GM12878 (cell line): ENCODE data around the gene FRMD5. TPM values are rescaled to one million over a fixed set of nuclear protein-coding genes. Genes with fewer than 3 reads are reported as not detected.

Source experiments
- ATAC-seq: fragments of 200-7000 bp; cut with Tn5 transposase; 3 replicates; pipeline ENCODE4 v1.9.1; 2020; ENCODE audit warnings: mild to moderate bottlenecking, moderate library complexity
- BruUV-seq: library from RNA; stranded (reverse); fragments of 400-500 nt; replicated peaks from 2 replicates; lab custom pipeline; 2021; lab: Mats Ljungman, UMichigan
- CTCF ChIA-PET: fragments of 300-600 bp; sonication (Branson Sonifier 250); formaldehyde crosslinking; extraction: SDS; loops from one replicate; lab custom pipeline; 2021; ENCODE audit warnings: inconsistent platforms; lab: Yijun Ruan, JAX
- POLR2A ChIA-PET: fragments of 350-600 bp; formaldehyde crosslinking; extraction: SDS; loops from one replicate; lab custom pipeline; 2021; ENCODE audit warnings: inconsistent platforms; lab: Charles Lee
- RAD21 ChIA-PET: fragments of 300-600 bp; sonication (Branson Sonifier 250); formaldehyde crosslinking; loops from one replicate; lab custom pipeline; 2023; ENCODE audit warnings: antibody characterized with exemption; ENCODE audit not compliant: unreplicated experiment; lab: Charles Lee
- SMC1A ChIA-PET: fragments of 300-600 bp; sonication (Branson Sonifier 250); formaldehyde crosslinking; loops from one replicate; lab custom pipeline; 2023; ENCODE audit not compliant: unreplicated experiment, uncharacterized antibody; lab: Charles Lee
- DNase-seq: peaks from one replicate; pipeline ENCODE4 v3.0.0-alpha.2; 2011; ENCODE audit warnings: low read depth, low spot score
- FAIRE-seq: peaks from 3 replicates; lab custom pipeline; 2011; peaks lifted over from hg19 to GRCh38; lab: Jason Lieb, UNC
- H2AFZ ChIP-seq: 2 replicates; pipeline ENCODE4 v1.6.0; 2011; ENCODE audit warnings: low read depth, low read length, control low read depth; ENCODE audit not compliant: control insufficient read depth
- H3K27ac ChIP-seq: 2 replicates; pipeline ENCODE4 v1.5.1; 2011; ENCODE audit warnings: control low read depth; ENCODE audit not compliant: control insufficient read depth, insufficient read depth
- H3K27me3 ChIP-seq, 2 experiments: replicated peaks in 1 of 2; 2 replicates each; pipeline versions ENCODE4 v1.6.0 to v1.6.1; 2011; ENCODE audit warnings: low read length in 1 of 2; ENCODE audit not compliant: control insufficient read depth in 2 of 2, insufficient read depth in 2 of 2
- H3K36me3 ChIP-seq, 2 experiments: 2 replicates each; pipeline ENCODE4 v1.5.1; 2011; ENCODE audit warnings: low read length in 1 of 2; ENCODE audit not compliant: control insufficient read depth in 2 of 2, insufficient read depth in 2 of 2
- H3K4me1 ChIP-seq: 2 replicates; pipeline ENCODE4 v1.6.1; 2011; ENCODE audit warnings: mild to moderate bottlenecking, low read length, moderate library complexity, mixed read lengths; ENCODE audit not compliant: control insufficient read depth, insufficient read depth
- H3K4me2 ChIP-seq: 2 replicates; pipeline ENCODE4 v1.6.0; 2011; ENCODE audit warnings: control low read depth; ENCODE audit not compliant: control insufficient read depth, insufficient read depth
- H3K4me3 ChIP-seq: fragments of 200-600 bp; sonication (generic); 2 replicates; pipeline ENCODE4 v1.5.1; 2016
- H3K79me2 ChIP-seq: 2 replicates; pipeline ENCODE4 v1.6.0; 2011; ENCODE audit warnings: low read length; ENCODE audit not compliant: control insufficient read depth, insufficient read depth
- H3K9ac ChIP-seq: 2 replicates; pipeline ENCODE4 v1.8.0; 2011; ENCODE audit warnings: low read length, control low read depth, mixed read lengths; ENCODE audit not compliant: control insufficient read depth, insufficient read depth
- H3K9me3 ChIP-seq: replicated peaks from 3 replicates; pipeline ENCODE4 v1.5.1; 2011; ENCODE audit warnings: mild to moderate bottlenecking, low read length; ENCODE audit not compliant: control insufficient read depth, insufficient read depth
- H4K20me1 ChIP-seq: 2 replicates; pipeline ENCODE4 v1.6.0; 2011; ENCODE audit not compliant: control insufficient read depth, insufficient read depth
- BHLHE40 ChIP-seq, 2 experiments: fragments of 450-650 bp in 1 of 2; IDR thresholded peaks; 2 replicates each; pipeline ENCODE4 v1.6.1; 2011 to 2017; ENCODE audit warnings: low read depth in 2 of 2, borderline replicate concordance in 1 of 2, improper control_type of control experiment in 1 of 2, low read length in 1 of 2, mild to moderate bottlenecking in 1 of 2
- CHD2 ChIP-seq: IDR thresholded peaks from 2 replicates; pipeline ENCODE4 v1.6.1; 2011; ENCODE audit warnings: low read depth, low read length, improper control_type of control experiment, borderline replicate concordance
- E2F8 ChIP-seq: fragments of 450-650 bp; IDR thresholded peaks from 2 replicates; pipeline ENCODE4 v1.6.1; 2018; ENCODE audit warnings: mild to moderate bottlenecking, low read depth, moderate library complexity; ENCODE audit not compliant: partially characterized antibody
- JUNB ChIP-seq: IDR thresholded peaks from 2 replicates; pipeline ENCODE4 v1.6.1; 2016; ENCODE audit warnings: antibody characterized with exemption, mild to moderate bottlenecking
- NBN ChIP-seq: fragments of 450-650 bp; IDR thresholded peaks from 2 replicates; pipeline ENCODE4 v1.6.1; 2016
- NFIC ChIP-seq: IDR thresholded peaks from 2 replicates; pipeline ENCODE4 v1.6.1; 2012; ENCODE audit warnings: low read depth, mild to moderate bottlenecking, inconsistent platforms, low read length, moderate library complexity
- NR2C1 ChIP-seq: fragments of 450-650 bp; IDR thresholded peaks from 2 replicates; pipeline ENCODE4 v1.6.1; 2017; ENCODE audit warnings: antibody characterized with exemption, mild to moderate bottlenecking, moderate library complexity
- SMAD5 ChIP-seq: IDR thresholded peaks from 2 replicates; pipeline ENCODE4 v1.6.1; 2016; ENCODE audit warnings: antibody characterized with exemption, low read depth
- WRNIP1 ChIP-seq: IDR thresholded peaks from 2 replicates; pipeline ENCODE4 v1.6.1; 2011; ENCODE audit warnings: low read depth, low read length, improper control_type of control experiment, borderline replicate concordance
- WGBS: methylation state at CpG from one replicate; pipeline ENCODE4 v1.1.6; 2016; ENCODE audit warnings: low lambda C conversion rate; ENCODE audit not compliant: insufficient replicate concordance, insufficient coverage; ENCODE audit errors: missing lambda C conversion rate; 5-methylcytosine and 5-hydroxymethylcytosine counted together
- in situ Hi-C: fragments of 300-500 bp; cut with MboI; formaldehyde crosslinking; loops from 9 replicates; pipeline ENCODE4 v1.14.3; 2018; ENCODE audit warnings: mixed read lengths
- intact Hi-C: fragments of 100-400 bp; cut with micrococcal nuclease; formaldehyde crosslinking; loops from one replicate; pipeline ENCODE4 v1.14.2; 2022; ENCODE audit not compliant: unreplicated experiment
- polyA plus RNA-seq, 11 experiments: library from polyadenylated mRNA; depleted of rRNA in 4 of 11; unstranded in 6 of 11; stranded (reverse) in 5 of 11; fragments of >200 nt; fragmentation: Nextera tagmentation in 4 of 11; fragmentation: Illumina TruSeq in 1 of 11; extraction: Ambion mirVana in 4 of 11; extraction: Trizol in 1 of 11; gene quantifications; 1 replicate in 1 of 11; 2 replicates in 10 of 11; pipeline versions ENCODE4 v1.2.1 to v1.2.3, GENCODE V29; 2011 to 2016; ENCODE audit warnings: inconsistent platforms in 2 of 11, missing spikeins in 2 of 11, low read depth in 1 of 11
- total RNA-seq, 4 experiments: library from RNA; depleted of rRNA in 3 of 4; stranded (reverse); fragments of >200 nt in 3 of 4; fragmentation: Illumina TruSeq in 1 of 4; extraction: Trizol in 1 of 4; gene quantifications; 2 replicates each; pipeline versions ENCODE4 v1.2.1 to v1.2.3, GENCODE V29; 2013 to 2021
- TF ChIP-seq, protein P1 (sequence below): IDR thresholded peaks from 2 replicates; pipeline ENCODE4 v1.6.1; 2012; ENCODE audit warnings: mild to moderate bottlenecking, low read depth, low read length
- TF ChIP-seq, protein P2 (sequence below): IDR thresholded peaks from 2 replicates; pipeline ENCODE4 v1.6.1; 2011; ENCODE audit warnings: low read depth, mild to moderate bottlenecking, low read length, moderate library complexity, borderline replicate concordance; ENCODE audit errors: extremely low read depth

The FRMD5 gene
- total and polyA plus RNA-seq, 10 of the 15 experiments (the other 5 are each of a cell fraction or from before 2014, with no cell fraction given) = 0.26 to 6.4 (median 0.68) TPM; not detected in 1

GRCh38 chr15:44243141-44243540 lies 48.1 kb upstream of the FRMD5 start (continued):
- TF ChIP-seq, protein P1, sequence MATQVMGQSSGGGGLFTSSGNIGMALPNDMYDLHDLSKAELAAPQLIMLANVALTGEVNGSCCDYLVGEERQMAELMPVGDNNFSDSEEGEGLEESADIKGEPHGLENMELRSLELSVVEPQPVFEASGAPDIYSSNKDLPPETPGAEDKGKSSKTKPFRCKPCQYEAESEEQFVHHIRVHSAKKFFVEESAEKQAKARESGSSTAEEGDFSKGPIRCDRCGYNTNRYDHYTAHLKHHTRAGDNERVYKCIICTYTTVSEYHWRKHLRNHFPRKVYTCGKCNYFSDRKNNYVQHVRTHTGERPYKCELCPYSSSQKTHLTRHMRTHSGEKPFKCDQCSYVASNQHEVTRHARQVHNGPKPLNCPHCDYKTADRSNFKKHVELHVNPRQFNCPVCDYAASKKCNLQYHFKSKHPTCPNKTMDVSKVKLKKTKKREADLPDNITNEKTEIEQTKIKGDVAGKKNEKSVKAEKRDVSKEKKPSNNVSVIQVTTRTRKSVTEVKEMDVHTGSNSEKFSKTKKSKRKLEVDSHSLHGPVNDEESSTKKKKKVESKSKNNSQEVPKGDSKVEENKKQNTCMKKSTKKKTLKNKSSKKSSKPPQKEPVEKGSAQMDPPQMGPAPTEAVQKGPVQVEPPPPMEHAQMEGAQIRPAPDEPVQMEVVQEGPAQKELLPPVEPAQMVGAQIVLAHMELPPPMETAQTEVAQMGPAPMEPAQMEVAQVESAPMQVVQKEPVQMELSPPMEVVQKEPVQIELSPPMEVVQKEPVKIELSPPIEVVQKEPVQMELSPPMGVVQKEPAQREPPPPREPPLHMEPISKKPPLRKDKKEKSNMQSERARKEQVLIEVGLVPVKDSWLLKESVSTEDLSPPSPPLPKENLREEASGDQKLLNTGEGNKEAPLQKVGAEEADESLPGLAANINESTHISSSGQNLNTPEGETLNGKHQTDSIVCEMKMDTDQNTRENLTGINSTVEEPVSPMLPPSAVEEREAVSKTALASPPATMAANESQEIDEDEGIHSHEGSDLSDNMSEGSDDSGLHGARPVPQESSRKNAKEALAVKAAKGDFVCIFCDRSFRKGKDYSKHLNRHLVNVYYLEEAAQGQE = no peak
- TF ChIP-seq BHLHE40 (IDR thresholded peaks at IDR 0.05; ENCODE audit: borderline replicate concordance in 1 of 2, low read depth in 2 of 2, low read length in 1 of 2) = no peak
- TF ChIP-seq NR2C1 = no peak

DNA sequence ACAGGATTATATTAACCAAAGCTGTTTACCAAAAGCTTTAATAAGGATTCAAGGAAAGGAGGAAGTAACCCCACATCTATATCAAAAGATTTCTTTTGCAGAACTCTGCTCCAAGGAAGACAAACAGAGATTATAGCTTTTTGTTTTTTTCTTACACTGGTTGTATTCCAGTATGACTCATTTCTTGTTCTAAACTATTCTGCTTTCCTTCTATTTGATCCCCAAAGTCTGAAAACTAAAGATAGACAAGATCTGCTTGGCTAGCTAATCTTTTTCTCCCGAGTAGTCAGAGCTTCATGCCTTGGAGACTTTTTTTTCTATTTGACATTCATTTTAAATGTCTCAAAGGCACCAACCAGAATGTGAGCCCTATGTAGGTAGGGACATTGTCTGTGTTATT lies 36.8 kb upstream of the FRMD5 start:
- SMC1A ChIA-PET = interaction anchor here (1.1 to 2.0 kb wide), 2 partner anchors 11 to 13 kb away, joined by 3 to 9 read pairs; no protein-coding TSS in a partner anchor
- 36% methylated on average over 1 of the region's 1 CpG for WGBS
- ATAC-seq (no peak), DNase-seq (no peak), FAIRE-seq (no peak)
- H3K4me2 ChIP-seq = no peak overlapping the region
- BruUV-seq = no TSS peak
- H3K4me1 ChIP-seq = no peaks in the 10 kb centered on the region
- no peaks in the 10 kb centered on the region for H3K27me3 ChIP-seq
- no peak overlapping the region for H3K4me3 ChIP-seq
- H3K9ac ChIP-seq = no peak overlapping the region
- TF ChIP-seq SMAD5 = no peak
- TF ChIP-seq NBN = no peak
- TF ChIP-seq NFIC = no peak
- no peak for TF ChIP-seq WRNIP1
- no peak for TF ChIP-seq JUNB
- TF ChIP-seq CHD2 = no peak
- TF ChIP-seq E2F8 = no peak
- TF ChIP-seq, protein P2, sequence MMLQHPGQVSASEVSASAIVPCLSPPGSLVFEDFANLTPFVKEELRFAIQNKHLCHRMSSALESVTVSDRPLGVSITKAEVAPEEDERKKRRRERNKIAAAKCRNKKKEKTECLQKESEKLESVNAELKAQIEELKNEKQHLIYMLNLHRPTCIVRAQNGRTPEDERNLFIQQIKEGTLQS = no peak
- intact Hi-C loops (no loop called here), in situ Hi-C loops (no loop called here)
- no peaks in the 10 kb centered on the region for H3K36me3 ChIP-seq
- H3K27ac ChIP-seq = no peak overlapping the region
- RAD21 ChIA-PET = interaction anchor here (1.2 kb wide), 1 partner anchor 9 kb away, joined by 4 read pairs; no protein-coding TSS in a partner anchor
- CTCF ChIA-PET = interaction anchor here (0.6 to 2.6 kb wide), 3 partner anchors 11 to 87 kb away, joined by 3 to 9 read pairs (median 8); no protein-coding TSS in a partner anchor
- no peak overlapping the region for H2AFZ ChIP-seq
- H3K9me3 ChIP-seq = no peaks in the 10 kb centered on the region
- H3K79me2 ChIP-seq = no peaks in the 10 kb centered on the region
- POLR2A ChIA-PET = no interaction called here
- H4K20me1 ChIP-seq = no peaks in the 10 kb centered on the region
